HG03103 (cell line): ENCODE measurements around the gene CEP70.

ENCODE experiments used
- ATAC-seq: cut with Tn5 transposase; IDR thresholded peaks from one replicate; pipeline ENCODE4 v1.9.1; 2021; ENCODE audit warnings: low read depth; ENCODE audit not compliant: unreplicated experiment

CEP70 gene

GRCh38 chr3:138473391-138473790 is 120.7 kb downstream of the CEP70 start:
- no peak for ATAC-seq

GRCh38 chr3:138472141-138472825 is 121.8 kb downstream of the CEP70 start:
- ATAC-seq = no peak

- no peak for ATAC-seq
Observed at GRCh38 chr3:138471481-138471880, 122.6 kb downstream of the CEP70 start.

- no peak for ATAC-seq
Observed at GRCh38 chr3:138470687-138471086, 123.4 kb downstream of the CEP70 start.

- ATAC-seq = no peak
Observed at GRCh38 chr3:138469874-138470273, 124.2 kb downstream of the CEP70 start.

- no peak for ATAC-seq
Observed at GRCh38 chr3:138468886-138469285, 125.2 kb downstream of the CEP70 start.

- no peak for ATAC-seq
Observed at GRCh38 chr3:138468451-138468850, 125.6 kb downstream of the CEP70 start.

- no peak for ATAC-seq
Observed at GRCh38 chr3:138467931-138468330, 126.1 kb downstream of the CEP70 start.

- no peak for ATAC-seq
Observed at GRCh38 chr3:138465925-138466324, 128.1 kb downstream of the CEP70 start.

GRCh38 chr3:138465451-138465850 is 128.6 kb downstream of the CEP70 start:
- ATAC-seq = no peak

- no peak for ATAC-seq
Observed at GRCh38 chr3:138464491-138464860, 129.6 kb downstream of the CEP70 start.

GRCh38 chr3:138463724-138464490 is 130.2 kb downstream of the CEP70 start:
- ATAC-seq = no peak

GRCh38 chr3:138461896-138462295 is 132.2 kb downstream of the CEP70 start:
- ATAC-seq = no peak

- ATAC-seq = no peak
Observed at GRCh38 chr3:138461246-138461645, 132.8 kb downstream of the CEP70 start.

GRCh38 chr3:138460536-138461205 is 133.4 kb downstream of the CEP70 start:
- ATAC-seq = no peak

- ATAC-seq = no peak
Observed at GRCh38 chr3:138459619-138460535, 134.2 kb downstream of the CEP70 start.

- ATAC-seq = no peak
Observed at GRCh38 chr3:138458774-138459499, 135.1 kb downstream of the CEP70 start.

- no peak for ATAC-seq
Observed at GRCh38 chr3:138457863-138458735, 136.0 kb downstream of the CEP70 start.
